ENCODE results near the gene MRPL14.
A peak's percentile ranks its signal among the peaks of the same experiment; 100 is the strongest.

The MRPL14 gene

GRCh38 chr6:44127186-44128019 lies at the start of gene MRPL14, which contains the start of gene TMEM63B:
Gene MRPL14 (minus strand): TSS chr6:44127452. CDS start chr6:44116611, 10,841 bp downstream.
Gene TMEM63B (plus strand): TSS chr6:44127554. CDS start chr6:44134585, 7,031 bp downstream.
- H3K4me1 ChIP-seq (ENCODE audit: insufficient read depth, low read length) = peaks cover 21% of the 10 kb centered on the region
- H3K9ac ChIP-seq (ENCODE audit: low read depth, low read length) = peak within 1 kb of the TSS; percentile 99

GRCh38 chr6:44176130-44176761 lies 49.0 kb upstream of the MRPL14 start:
- no peaks in the 10 kb centered on the region for H3K9me3 ChIP-seq (ENCODE audit: control insufficient read depth, insufficient read depth, low read length)
- peaks cover 16% of the 10 kb centered on the region; the same call in 1 of the 2 replicates for H3K4me1 ChIP-seq (ENCODE audit: insufficient read depth, low read length)
- H3K9ac ChIP-seq (ENCODE audit: low read depth, low read length) = no peak overlapping the region
- no peaks in the 10 kb centered on the region for H3K36me3 ChIP-seq (ENCODE audit: insufficient read depth, low read length)

More at GRCh38 chr6:44127186-44128019, at the start of gene MRPL14, which contains the start of gene TMEM63B:
- Histone ChIP-seq H3K36me3 (ENCODE audit: insufficient read depth, low read length) (no peaks in the 10 kb centered on the region), H3K9me3 (ENCODE audit: control insufficient read depth, insufficient read depth, low read length) (no peaks in the 10 kb centered on the region)

- Histone ChIP-seq H3K4me1 (ENCODE audit: insufficient read depth, low read length) (peaks cover 16% of the 10 kb centered on the region; the same call in 1 of the 2 replicates), H3K36me3 (ENCODE audit: insufficient read depth, low read length) (no peaks in the 10 kb centered on the region), H3K9me3 (ENCODE audit: control insufficient read depth, insufficient read depth, low read length) (no peaks in the 10 kb centered on the region), H3K9ac (ENCODE audit: low read depth, low read length) (no peak overlapping the region)
Observed at GRCh38 chr6:44172731-44173500, 45.7 kb upstream of the MRPL14 start.

- Histone ChIP-seq H3K9me3 (ENCODE audit: control insufficient read depth, insufficient read depth, low read length) (no peaks in the 10 kb centered on the region), H3K9ac (ENCODE audit: low read depth, low read length) (no peak overlapping the region; the same call in 1 of the 2 replicates), H3K4me1 (ENCODE audit: insufficient read depth, low read length) (peaks cover 15% of the 10 kb centered on the region; the same call in 1 of the 2 replicates), H3K36me3 (ENCODE audit: insufficient read depth, low read length) (no peaks in the 10 kb centered on the region)
Observed at GRCh38 chr6:44171899-44172546, 44.8 kb upstream of the MRPL14 start.

- Histone ChIP-seq H3K9me3 (ENCODE audit: control insufficient read depth, insufficient read depth, low read length) (no peaks in the 10 kb centered on the region), H3K4me1 (ENCODE audit: insufficient read depth, low read length) (peaks cover 14% of the 10 kb centered on the region), H3K36me3 (ENCODE audit: insufficient read depth, low read length) (no peaks in the 10 kb centered on the region), H3K9ac (ENCODE audit: low read depth, low read length) (no peak overlapping the region)
Observed at GRCh38 chr6:44169886-44170570, 42.8 kb upstream of the MRPL14 start.

- Histone ChIP-seq H3K4me1 (ENCODE audit: insufficient read depth, low read length) (peaks cover 18% of the 10 kb centered on the region), H3K36me3 (ENCODE audit: insufficient read depth, low read length) (no peaks in the 10 kb centered on the region), H3K9ac (ENCODE audit: low read depth, low read length) (no peak overlapping the region), H3K9me3 (ENCODE audit: control insufficient read depth, insufficient read depth, low read length) (no peaks in the 10 kb centered on the region)
Observed at GRCh38 chr6:44169154-44169553, 41.9 kb upstream of the MRPL14 start.

GRCh38 chr6:44167567-44167966 lies 40.3 kb upstream of the MRPL14 start:
- Histone ChIP-seq H3K36me3 (ENCODE audit: insufficient read depth, low read length) (no peaks in the 10 kb centered on the region), H3K4me1 (ENCODE audit: insufficient read depth, low read length) (peaks cover 14% of the 10 kb centered on the region), H3K9ac (ENCODE audit: low read depth, low read length) (no peak overlapping the region), H3K9me3 (ENCODE audit: control insufficient read depth, insufficient read depth, low read length) (no peaks in the 10 kb centered on the region)

GRCh38 chr6:44166591-44167184 lies 39.4 kb upstream of the MRPL14 start:
- no peaks in the 10 kb centered on the region for H3K9me3 ChIP-seq (ENCODE audit: control insufficient read depth, insufficient read depth, low read length)
- H3K4me1 ChIP-seq (ENCODE audit: insufficient read depth, low read length) = peaks cover 14% of the 10 kb centered on the region
- no peaks in the 10 kb centered on the region for H3K36me3 ChIP-seq (ENCODE audit: insufficient read depth, low read length)
- no peak overlapping the region for H3K9ac ChIP-seq (ENCODE audit: low read depth, low read length)

GRCh38 chr6:44166116-44166515 lies 38.9 kb upstream of the MRPL14 start:
- Histone ChIP-seq H3K4me1 (ENCODE audit: insufficient read depth, low read length) (peaks cover 14% of the 10 kb centered on the region), H3K9ac (ENCODE audit: low read depth, low read length) (no peak overlapping the region), H3K36me3 (ENCODE audit: insufficient read depth, low read length) (no peaks in the 10 kb centered on the region), H3K9me3 (ENCODE audit: control insufficient read depth, insufficient read depth, low read length) (no peaks in the 10 kb centered on the region)

GRCh38 chr6:44162876-44163625 lies 35.8 kb upstream of the MRPL14 start:
- Histone ChIP-seq H3K9ac (ENCODE audit: low read depth, low read length) (no peak overlapping the region), H3K4me1 (ENCODE audit: insufficient read depth, low read length) (peaks cover 14% of the 10 kb centered on the region), H3K9me3 (ENCODE audit: control insufficient read depth, insufficient read depth, low read length) (no peaks in the 10 kb centered on the region), H3K36me3 (ENCODE audit: insufficient read depth, low read length) (no peaks in the 10 kb centered on the region)

GRCh38 chr6:44161997-44162338 lies 34.7 kb upstream of the MRPL14 start:
- Histone ChIP-seq H3K4me1 (ENCODE audit: insufficient read depth, low read length) (peaks cover 16% of the 10 kb centered on the region), H3K36me3 (ENCODE audit: insufficient read depth, low read length) (no peaks in the 10 kb centered on the region), H3K9ac (ENCODE audit: low read depth, low read length) (no peak overlapping the region), H3K9me3 (ENCODE audit: control insufficient read depth, insufficient read depth, low read length) (no peaks in the 10 kb centered on the region)

GRCh38 chr6:44158770-44159228 lies 31.5 kb upstream of the MRPL14 start, which contains the start of gene CAPN11:
Gene CAPN11 (plus strand): TSS chr6:44158820. CDS start chr6:44158849, 29 bp downstream.
- H3K4me1 ChIP-seq (ENCODE audit: insufficient read depth, low read length) = peaks cover 11% of the 10 kb centered on the region; the same call in 1 of the 2 replicates
- H3K36me3 ChIP-seq (ENCODE audit: insufficient read depth, low read length) = no peaks in the 10 kb centered on the region
- no peak within 1 kb of the TSS for H3K9ac ChIP-seq (ENCODE audit: low read depth, low read length)
- H3K9me3 ChIP-seq (ENCODE audit: control insufficient read depth, insufficient read depth, low read length) = no peaks in the 10 kb centered on the region

Data from ES-I3 (cell line).